ENCODE data around the gene S100PBP. TPM values are rescaled to one million over a fixed set of nuclear protein-coding genes. Genes with fewer than 3 reads are reported as not detected.

S100PBP gene
- total RNA-seq, 1 donor from 2014 or later = 40.1 TPM

DNA sequence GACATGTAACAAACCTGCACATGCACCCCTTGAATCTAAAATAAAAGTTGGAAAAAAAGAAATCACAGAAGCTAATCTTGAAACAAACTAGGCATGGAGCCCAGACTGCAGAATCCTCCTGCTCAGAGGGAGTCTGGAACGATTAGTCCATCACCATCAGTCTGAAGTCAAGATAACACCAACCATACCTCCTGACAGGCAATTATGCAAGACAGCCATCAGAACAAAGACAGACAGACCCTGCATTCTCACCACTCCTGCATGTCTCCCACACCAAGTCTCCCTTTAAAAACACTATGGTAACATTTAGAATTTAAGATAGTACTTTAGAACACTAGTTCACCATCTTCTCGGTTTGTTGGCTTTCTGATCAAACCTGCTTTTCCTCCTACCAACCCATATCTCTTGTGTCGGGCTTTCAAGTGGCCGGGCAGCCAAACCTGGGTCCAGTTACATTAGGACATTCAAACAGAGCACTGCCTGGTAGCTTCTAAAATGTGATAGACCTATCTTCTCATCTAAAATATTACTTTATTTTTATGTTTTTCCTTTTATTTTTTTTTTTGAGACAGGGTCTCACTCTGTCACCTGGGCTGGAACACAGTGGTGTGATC is 10.4 kb upstream of the S100PBP start:
- H3K4me3 Mint-ChIP-seq (ENCODE audit: unreplicated experiment) = no peak overlapping the region
- peaks cover 6% of the 10 kb centered on the region for H3K9me3 Mint-ChIP-seq (ENCODE audit: unreplicated experiment)
- no peak overlapping the region for H3K27ac Mint-ChIP-seq (ENCODE audit: unreplicated experiment)
- H3K36me3 Mint-ChIP-seq (ENCODE audit: unreplicated experiment) = peaks cover 5% of the 10 kb centered on the region
- H3K4me1 Mint-ChIP-seq (ENCODE audit: low read depth, unreplicated experiment) = no peaks in the 10 kb centered on the region
- H3K27me3 Mint-ChIP-seq (ENCODE audit: unreplicated experiment) = peaks cover 6% of the 10 kb centered on the region
- no peak for DNase-seq
- TF ChIP-seq, protein P1, sequence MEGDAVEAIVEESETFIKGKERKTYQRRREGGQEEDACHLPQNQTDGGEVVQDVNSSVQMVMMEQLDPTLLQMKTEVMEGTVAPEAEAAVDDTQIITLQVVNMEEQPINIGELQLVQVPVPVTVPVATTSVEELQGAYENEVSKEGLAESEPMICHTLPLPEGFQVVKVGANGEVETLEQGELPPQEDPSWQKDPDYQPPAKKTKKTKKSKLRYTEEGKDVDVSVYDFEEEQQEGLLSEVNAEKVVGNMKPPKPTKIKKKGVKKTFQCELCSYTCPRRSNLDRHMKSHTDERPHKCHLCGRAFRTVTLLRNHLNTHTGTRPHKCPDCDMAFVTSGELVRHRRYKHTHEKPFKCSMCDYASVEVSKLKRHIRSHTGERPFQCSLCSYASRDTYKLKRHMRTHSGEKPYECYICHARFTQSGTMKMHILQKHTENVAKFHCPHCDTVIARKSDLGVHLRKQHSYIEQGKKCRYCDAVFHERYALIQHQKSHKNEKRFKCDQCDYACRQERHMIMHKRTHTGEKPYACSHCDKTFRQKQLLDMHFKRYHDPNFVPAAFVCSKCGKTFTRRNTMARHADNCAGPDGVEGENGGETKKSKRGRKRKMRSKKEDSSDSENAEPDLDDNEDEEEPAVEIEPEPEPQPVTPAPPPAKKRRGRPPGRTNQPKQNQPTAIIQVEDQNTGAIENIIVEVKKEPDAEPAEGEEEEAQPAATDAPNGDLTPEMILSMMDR (IDR thresholded peaks at IDR 0.05; ENCODE audit: partially characterized antibody, unreplicated experiment) = no peak

DNA sequence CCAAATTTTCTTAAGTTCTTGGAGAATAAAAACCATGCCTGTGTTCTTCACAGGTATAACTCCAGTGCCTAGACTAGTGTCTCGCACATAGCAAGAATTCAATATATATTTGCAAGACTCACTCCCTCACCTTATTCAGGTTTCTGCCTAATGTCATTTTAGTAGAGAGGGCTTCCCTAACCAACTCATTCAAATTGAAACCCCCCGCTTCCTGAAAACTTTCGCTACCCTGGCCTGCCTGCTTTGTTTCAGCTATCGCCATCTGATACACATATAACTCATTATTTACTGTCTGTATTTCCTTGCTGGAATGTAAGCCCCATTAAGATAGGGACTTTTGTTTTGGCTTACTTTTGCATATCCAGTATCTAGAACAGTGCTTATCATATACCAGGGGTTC is 8.9 kb upstream of the S100PBP start:
- H3K9me3 Mint-ChIP-seq (ENCODE audit: unreplicated experiment) = peaks cover 4% of the 10 kb centered on the region
- TF ChIP-seq, protein P1 (IDR thresholded peaks at IDR 0.05; ENCODE audit: partially characterized antibody, unreplicated experiment) = no peak
- H3K4me3 Mint-ChIP-seq (ENCODE audit: unreplicated experiment) = no peak overlapping the region
- no peak overlapping the region for H3K27ac Mint-ChIP-seq (ENCODE audit: unreplicated experiment)
- peaks cover 6% of the 10 kb centered on the region for H3K27me3 Mint-ChIP-seq (ENCODE audit: unreplicated experiment)
- peaks cover 5% of the 10 kb centered on the region for H3K36me3 Mint-ChIP-seq (ENCODE audit: unreplicated experiment)
- H3K4me1 Mint-ChIP-seq (ENCODE audit: low read depth, unreplicated experiment) = no peaks in the 10 kb centered on the region
- no peak for DNase-seq

DNA sequence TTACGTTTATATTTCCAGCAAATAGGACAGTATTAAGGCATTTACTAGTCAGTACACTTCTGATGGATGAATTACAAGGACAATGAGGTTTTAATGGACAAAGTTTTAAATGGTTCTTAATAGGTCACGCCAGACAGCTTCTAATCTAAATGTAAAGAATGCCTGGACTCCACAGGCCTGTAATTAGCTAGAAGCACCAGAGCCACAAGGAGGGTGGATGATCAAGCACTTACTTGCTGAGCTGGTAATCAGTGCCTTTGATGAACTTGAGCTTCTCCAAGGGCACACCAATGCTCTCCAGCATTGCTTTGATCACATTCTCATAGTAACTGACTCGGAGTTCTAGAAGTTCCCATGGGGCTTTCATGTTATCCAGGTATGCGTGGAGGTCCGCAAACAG is 7.1 kb upstream of the S100PBP start:
- Mint-ChIP-seq H3K36me3 (ENCODE audit: unreplicated experiment) (peaks cover 3% of the 10 kb centered on the region), H3K27ac (ENCODE audit: unreplicated experiment) (no peak overlapping the region), H3K4me3 (ENCODE audit: unreplicated experiment) (no peak overlapping the region), H3K4me1 (ENCODE audit: low read depth, unreplicated experiment) (no peaks in the 10 kb centered on the region), H3K9me3 (ENCODE audit: unreplicated experiment) (peaks cover 4% of the 10 kb centered on the region), H3K27me3 (ENCODE audit: unreplicated experiment) (peaks cover 6% of the 10 kb centered on the region)
- TF ChIP-seq, protein P1 (IDR thresholded peaks at IDR 0.05; ENCODE audit: partially characterized antibody, unreplicated experiment) = no peak
- DNase-seq = no peak

DNA sequence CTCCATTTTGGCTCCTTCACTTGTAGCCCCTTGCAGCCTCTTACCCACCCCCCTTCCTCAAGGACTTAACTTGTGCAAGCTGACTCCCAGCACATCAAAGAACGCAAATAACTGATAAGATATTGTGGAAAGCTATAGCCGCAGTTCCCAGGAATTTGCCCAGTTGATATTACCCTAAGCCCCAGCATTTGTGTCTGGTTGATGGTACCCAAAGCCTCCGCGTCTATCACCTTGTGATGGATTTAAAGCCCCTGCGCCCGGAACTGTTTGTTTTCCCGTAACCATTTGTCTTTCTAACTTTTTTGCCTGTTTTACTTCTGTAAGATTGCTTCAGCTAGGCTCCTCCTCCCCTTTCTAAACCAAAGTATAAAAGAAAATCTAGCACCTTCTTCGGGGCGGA is 6.2 kb upstream of the S100PBP start:
- Mint-ChIP-seq H3K4me1 (ENCODE audit: low read depth, unreplicated experiment) (no peaks in the 10 kb centered on the region), H3K4me3 (ENCODE audit: unreplicated experiment) (no peak overlapping the region), H3K36me3 (ENCODE audit: unreplicated experiment) (no peaks in the 10 kb centered on the region), H3K9me3 (ENCODE audit: unreplicated experiment) (peaks cover 5% of the 10 kb centered on the region), H3K27me3 (ENCODE audit: unreplicated experiment) (peaks cover 6% of the 10 kb centered on the region), H3K27ac (ENCODE audit: unreplicated experiment) (no peak overlapping the region)
- no peak for DNase-seq
- TF ChIP-seq, protein P1 (IDR thresholded peaks at IDR 0.05; ENCODE audit: partially characterized antibody, unreplicated experiment) = no peak

DNA sequence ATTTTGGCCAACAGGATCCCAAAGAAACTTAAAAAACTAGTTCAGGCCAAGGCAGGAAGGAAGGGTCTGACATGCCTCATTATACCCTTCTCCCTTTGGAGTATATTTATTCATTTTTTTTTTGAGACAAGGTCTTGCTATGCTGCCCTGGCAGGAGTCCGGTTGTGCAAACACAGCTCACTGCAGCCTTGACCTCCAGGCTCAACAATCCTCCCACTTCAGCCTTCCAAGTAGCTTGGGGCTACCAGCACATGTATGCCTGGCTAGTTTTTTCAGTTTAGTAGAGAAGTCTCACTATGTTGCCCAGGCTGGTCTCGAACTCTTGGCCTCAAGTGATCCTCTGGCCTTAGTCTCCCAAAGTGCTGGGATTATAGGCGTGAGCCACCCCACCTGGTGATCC is 5.5 kb upstream of the S100PBP start:
- Mint-ChIP-seq H3K4me1 (ENCODE audit: low read depth, unreplicated experiment) (no peaks in the 10 kb centered on the region), H3K27ac (ENCODE audit: unreplicated experiment) (no peak overlapping the region), H3K36me3 (ENCODE audit: unreplicated experiment) (no peaks in the 10 kb centered on the region)

More for the DNA sequence above, 5.5 kb upstream of the S100PBP start:
- Mint-ChIP-seq H3K9me3 (ENCODE audit: unreplicated experiment) (peaks cover 8% of the 10 kb centered on the region), H3K27me3 (ENCODE audit: unreplicated experiment) (peaks cover 5% of the 10 kb centered on the region), H3K4me3 (ENCODE audit: unreplicated experiment) (no peak overlapping the region)
- TF ChIP-seq, protein P1 (IDR thresholded peaks at IDR 0.05; ENCODE audit: partially characterized antibody, unreplicated experiment) = no peak
- no peak for DNase-seq

All from glutamatergic neuron (in vitro differentiated cells).